DOHH2 (cell line): ENCODE data around the gene BEST2.

Experiments used
- EZH2phosphoT487 ChIP-seq: fragments of 200-600 bp; sonication (generic); IDR thresholded peaks from 2 replicates; pipeline ENCODE4 v1.6.1; 2017; ENCODE audit warnings: borderline replicate concordance, mild to moderate bottlenecking, antibody characterized with exemption, low read length, moderate library complexity, mixed read lengths
- TF ChIP-seq, protein P1 (sequence below): fragments of 200-600 bp; sonication (generic); IDR thresholded peaks from one replicate; pipeline ENCODE4 v1.5.1; 2014; ENCODE audit warnings: antibody characterized with exemption, mild to moderate bottlenecking, low read depth, low read length; ENCODE audit not compliant: poor library complexity, severe bottlenecking

DNA sequence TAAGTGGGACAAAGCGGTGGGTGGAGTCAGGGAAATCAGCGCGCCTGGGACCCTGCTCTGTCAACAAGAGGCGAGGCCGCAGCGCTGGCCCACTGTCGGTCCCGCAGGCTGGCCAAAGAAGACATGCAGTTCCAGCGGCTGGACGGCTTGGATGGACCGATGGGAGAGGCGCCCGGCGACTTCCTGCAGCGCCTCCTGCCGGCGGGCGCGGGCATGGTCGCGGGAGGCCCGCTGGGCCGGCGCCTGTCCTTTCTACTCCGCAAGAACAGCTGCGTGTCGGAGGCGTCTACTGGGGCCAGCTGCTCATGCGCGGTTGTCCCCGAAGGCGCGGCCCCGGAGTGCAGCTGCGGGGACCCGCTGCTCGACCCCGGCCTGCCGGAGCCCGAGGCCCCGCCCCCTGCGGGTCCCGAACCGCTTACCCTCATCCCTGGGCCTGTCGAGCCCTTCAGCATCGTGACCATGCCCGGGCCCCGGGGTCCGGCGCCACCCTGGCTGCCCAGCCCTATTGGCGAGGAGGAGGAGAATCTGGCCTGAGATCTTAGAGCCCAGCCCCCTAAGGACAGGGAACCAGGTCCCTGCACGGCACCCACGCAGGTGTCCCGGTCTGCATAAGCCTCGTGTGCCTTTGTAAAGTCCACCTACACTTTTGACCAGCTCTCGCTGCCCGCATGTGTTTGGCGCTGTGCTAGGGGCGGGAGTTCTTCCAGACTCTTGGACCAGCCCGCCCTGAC, 6.1 kb downstream of the BEST2 start:
- TF ChIP-seq, protein P1, sequence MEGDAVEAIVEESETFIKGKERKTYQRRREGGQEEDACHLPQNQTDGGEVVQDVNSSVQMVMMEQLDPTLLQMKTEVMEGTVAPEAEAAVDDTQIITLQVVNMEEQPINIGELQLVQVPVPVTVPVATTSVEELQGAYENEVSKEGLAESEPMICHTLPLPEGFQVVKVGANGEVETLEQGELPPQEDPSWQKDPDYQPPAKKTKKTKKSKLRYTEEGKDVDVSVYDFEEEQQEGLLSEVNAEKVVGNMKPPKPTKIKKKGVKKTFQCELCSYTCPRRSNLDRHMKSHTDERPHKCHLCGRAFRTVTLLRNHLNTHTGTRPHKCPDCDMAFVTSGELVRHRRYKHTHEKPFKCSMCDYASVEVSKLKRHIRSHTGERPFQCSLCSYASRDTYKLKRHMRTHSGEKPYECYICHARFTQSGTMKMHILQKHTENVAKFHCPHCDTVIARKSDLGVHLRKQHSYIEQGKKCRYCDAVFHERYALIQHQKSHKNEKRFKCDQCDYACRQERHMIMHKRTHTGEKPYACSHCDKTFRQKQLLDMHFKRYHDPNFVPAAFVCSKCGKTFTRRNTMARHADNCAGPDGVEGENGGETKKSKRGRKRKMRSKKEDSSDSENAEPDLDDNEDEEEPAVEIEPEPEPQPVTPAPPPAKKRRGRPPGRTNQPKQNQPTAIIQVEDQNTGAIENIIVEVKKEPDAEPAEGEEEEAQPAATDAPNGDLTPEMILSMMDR, result peak; percentile 92
- no peak for TF ChIP-seq EZH2phosphoT487
